ENCODE results near the gene RBBP5. TPM values are rescaled to one million over a fixed set of nuclear protein-coding genes. Genes with fewer than 3 reads are reported as not detected.
A peak's percentile ranks its signal among the peaks of the same experiment; 100 is the strongest.

RBBP5 gene
- polyA plus RNA-seq, 3 donors: 4.9 to 10.2 (median 8.1) TPM

DNA sequence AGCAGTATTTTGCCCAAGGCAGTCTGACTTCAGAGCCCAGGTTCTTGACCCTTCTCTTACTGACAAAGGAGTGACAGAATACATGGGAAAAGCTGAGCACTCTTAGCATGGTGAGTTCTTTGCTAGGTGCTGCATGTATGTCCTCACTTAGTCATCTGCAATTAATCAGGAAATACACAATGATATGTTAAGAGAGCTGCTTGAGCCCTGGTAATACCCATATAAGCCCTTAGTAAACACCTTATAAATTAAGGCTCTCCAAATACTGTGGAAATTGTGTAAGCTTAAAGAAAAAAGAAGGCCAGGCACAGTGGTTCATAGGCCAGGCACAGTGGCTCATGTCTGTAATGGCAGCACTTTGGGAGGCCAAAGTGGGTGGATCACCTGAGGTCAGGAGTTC lies 23.5 kb downstream of the RBBP5 start:
- Histone ChIP-seq H3K79me2 (ENCODE audit: insufficient read depth, low read length) (no peaks in the 10 kb centered on the region), H3K27ac (ENCODE audit: low read depth in 1 of 2, low read length in 2 of 2) (no peak overlapping the region), H3K4me3 (replicated peaks in 1 of 3; ENCODE audit: low read depth in 2 of 3, low read length in 3 of 3) (no peak overlapping the region), H3K36me3 (replicated peaks in 1 of 2; ENCODE audit: control insufficient read depth in 1 of 2, insufficient read depth in 2 of 2, low read length in 2 of 2) (peaks cover 93 to 97% of the 10 kb centered on the region in 2 donors), H2AFZ (ENCODE audit: insufficient read depth, low read depth, low read length, poor library complexity, severe bottlenecking) (no peak overlapping the region), H3K9me3 (replicated peaks in 1 of 2; ENCODE audit: control insufficient read depth in 1 of 2, insufficient read depth in 1 of 2, low read length in 2 of 2) (no peaks in the 10 kb centered on the region), H4K20me1 (ENCODE audit: insufficient read depth, low read length) (no peaks in the 10 kb centered on the region), H3K27me3 (ENCODE audit: control insufficient read depth in 2 of 2, insufficient read depth in 2 of 2, low read length in 2 of 2) (no peaks in the 10 kb centered on the region), H3K4me1 (ENCODE audit: control insufficient read depth in 1 of 2, insufficient read depth in 2 of 2, low read length in 2 of 2) (no peaks in the 10 kb centered on the region), H3K4me2 (replicated peaks; ENCODE audit: extremely low read depth, low read length, poor library complexity, severe bottlenecking) (no peak overlapping the region), H3K9ac (ENCODE audit: insufficient read depth, low read length, poor library complexity, severe bottlenecking) (no peak overlapping the region)
- Mint-ChIP-seq H3K36me3 (peaks cover 90 to 99% of the 10 kb centered on the region in 2 donors), H3K4me1 (no peaks in the 10 kb centered on the region), H3K4me3 (no peak overlapping the region), H3K27me3 (ENCODE audit: low read depth in 3 of 3) (no peaks in the 10 kb centered on the region), H3K27ac (peak overlapping the region in 1 of 7 donors; percentile 19), H3K9me3 (no peaks in the 10 kb centered on the region)
- no peak for TF ChIP-seq CTCF (IDR thresholded peaks at IDR 0.05)
- no peak for DNase-seq
- intact Hi-C loops (cut with micrococcal nuclease): no loop called here

DNA sequence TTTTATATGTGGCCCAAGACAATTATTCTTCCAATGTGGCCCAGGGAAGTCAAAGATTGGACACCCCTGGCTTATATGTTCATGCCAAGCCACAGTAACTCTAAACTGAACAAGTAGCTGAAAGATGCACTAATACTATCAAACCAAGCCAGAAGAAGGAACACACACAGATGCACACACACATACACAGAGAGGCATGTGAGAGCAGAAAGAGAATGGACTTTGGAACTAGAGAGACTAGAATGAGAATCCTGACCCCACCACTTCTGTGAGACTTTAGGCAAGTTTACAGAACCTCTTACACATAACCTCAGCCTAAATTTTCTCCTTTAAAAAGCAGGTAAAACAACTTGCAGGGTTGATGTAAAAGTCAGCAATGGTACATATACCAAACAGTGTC lies 26.4 kb downstream of the RBBP5 start:
- Histone ChIP-seq H3K27ac (ENCODE audit: low read depth in 1 of 2, low read length in 2 of 2) (no peak overlapping the region), H3K4me1 (ENCODE audit: control insufficient read depth in 1 of 2, insufficient read depth in 2 of 2, low read length in 2 of 2) (no peaks in the 10 kb centered on the region), H2AFZ (ENCODE audit: insufficient read depth, low read depth, low read length, poor library complexity, severe bottlenecking) (no peak overlapping the region), H3K4me2 (replicated peaks; ENCODE audit: extremely low read depth, low read length, poor library complexity, severe bottlenecking) (no peak overlapping the region), H3K79me2 (ENCODE audit: insufficient read depth, low read length) (no peaks in the 10 kb centered on the region), H3K9ac (ENCODE audit: insufficient read depth, low read length, poor library complexity, severe bottlenecking) (no peak overlapping the region), H4K20me1 (ENCODE audit: insufficient read depth, low read length) (no peaks in the 10 kb centered on the region), H3K36me3 (replicated peaks in 1 of 2; ENCODE audit: control insufficient read depth in 1 of 2, insufficient read depth in 2 of 2, low read length in 2 of 2) (peaks cover 92 to 97% of the 10 kb centered on the region in 2 donors), H3K4me3 (replicated peaks in 1 of 3; ENCODE audit: low read depth in 2 of 3, low read length in 3 of 3) (no peak overlapping the region), H3K27me3 (ENCODE audit: control insufficient read depth in 2 of 2, insufficient read depth in 2 of 2, low read length in 2 of 2) (no peaks in the 10 kb centered on the region), H3K9me3 (replicated peaks in 1 of 2; ENCODE audit: control insufficient read depth in 1 of 2, insufficient read depth in 1 of 2, low read length in 2 of 2) (no peaks in the 10 kb centered on the region)
- Mint-ChIP-seq H3K27me3 (ENCODE audit: low read depth in 3 of 3) (no peaks in the 10 kb centered on the region), H3K4me3 (no peak overlapping the region), H3K4me1 (no peaks in the 10 kb centered on the region), H3K36me3 (peaks cover 91 to 99% of the 10 kb centered on the region in 2 donors), H3K27ac (no peak overlapping the region), H3K9me3 (peaks cover 0 to 1% (median 0%) of the 10 kb centered on the region in 7 donors)
- TF ChIP-seq CTCF (IDR thresholded peaks at IDR 0.05): no peak
- no peak for DNase-seq
- intact Hi-C loops (cut with micrococcal nuclease): no loop called here

Measured in CD14-positive monocyte (primary cell).